Caco-2 (cell line): ENCODE data around the gene TMEFF2. TPM values are rescaled to one million over a fixed set of nuclear protein-coding genes. Genes with fewer than 3 reads are reported as not detected.
"Not testable (repeated sequence)": the region's sequence is repeated elsewhere in the genome, so short reads cannot be mapped to it uniquely, and the experiment has no call there.

Experiments used
- BruUV-seq: library from RNA; stranded (reverse); fragments of 400-500 nt; replicated peaks from 2 replicates; lab custom pipeline; 2021; lab: Mats Ljungman, UMichigan
- CTCF ChIA-PET: fragments of 300-600 bp; sonication (Branson Sonifier 250); formaldehyde crosslinking; loops from one replicate; lab custom pipeline; 2022; ENCODE audit warnings: antibody characterized with exemption; lab: Charles Lee
- POLR2A ChIA-PET: fragments of 300-600 bp; sonication (Branson Sonifier 250); formaldehyde crosslinking; loops from one replicate; lab custom pipeline; 2022; ENCODE audit warnings: antibody characterized with exemption; lab: Charles Lee
- DNase-seq, 2 experiments: peaks; one replicate each; pipeline versions ENCODE4 v3.0.0 to v3.0.0-alpha.2; 2020 to 2022
- H3K27me3 ChIP-seq: replicated peaks from 2 replicates; pipeline ENCODE4 v1.6.0; 2011; ENCODE audit warnings: low read length; ENCODE audit not compliant: control insufficient read depth, insufficient read depth
- H3K36me3 ChIP-seq: 2 replicates; pipeline ENCODE4 v1.5.1; 2011; ENCODE audit warnings: low read length; ENCODE audit not compliant: control insufficient read depth, insufficient read depth
- H3K4me1 ChIP-seq: fragments of 250-450 bp; sonication (Bioruptor Pico); 2 replicates; pipeline ENCODE4 v1.5.1; 2020; ENCODE audit warnings: mild to moderate bottlenecking
- H3K4me3 ChIP-seq: 2 replicates; pipeline ENCODE4 v1.5.1; 2011; ENCODE audit warnings: low read depth, mild to moderate bottlenecking, control low read depth, low read length
- H3K9me3 ChIP-seq: fragments of 250-450 bp; sonication (Bioruptor Pico); 2 replicates; pipeline ENCODE4 v1.5.1; 2020; ENCODE audit warnings: mild to moderate bottlenecking, moderate library complexity
- H3K27ac Mint-ChIP-seq: one replicate; pipeline ENCODE4 v1.8.0; 2022; ENCODE audit warnings: mixed read lengths; ENCODE audit not compliant: unreplicated experiment
- H3K27me3 Mint-ChIP-seq: one replicate; pipeline ENCODE4 v1.8.0; 2022; ENCODE audit warnings: mixed read lengths; ENCODE audit not compliant: insufficient read depth, unreplicated experiment
- H3K36me3 Mint-ChIP-seq: one replicate; pipeline ENCODE4 v1.8.0; 2022; ENCODE audit warnings: mild to moderate bottlenecking, mixed read lengths; ENCODE audit not compliant: insufficient read depth, unreplicated experiment
- H3K4me1 Mint-ChIP-seq: one replicate; pipeline ENCODE4 v1.8.0; 2022; ENCODE audit warnings: low read depth, mixed read lengths; ENCODE audit not compliant: unreplicated experiment
- H3K4me3 Mint-ChIP-seq: one replicate; pipeline ENCODE4 v1.8.0; 2022; ENCODE audit warnings: mild to moderate bottlenecking, moderate library complexity, mixed read lengths; ENCODE audit not compliant: unreplicated experiment
- H3K9me3 Mint-ChIP-seq: one replicate; pipeline ENCODE4 v1.8.0; 2022; ENCODE audit warnings: mixed read lengths; ENCODE audit not compliant: unreplicated experiment
- intact Hi-C: fragments of 100-400 bp; cut with micrococcal nuclease; formaldehyde crosslinking; loops from one replicate; pipeline ENCODE4 v1.10.0; 2022; ENCODE audit not compliant: unreplicated experiment
- total RNA-seq: library from RNA; stranded (reverse); gene quantifications from 2 replicates; pipeline ENCODE4 v1.2.3, GENCODE V29; 2022
- TF ChIP-seq, protein P1 (sequence below), 2 experiments: fragments of 200-600 bp in 1 of 2; IDR thresholded peaks; 1 replicate in 1 of 2; 2 replicates in 1 of 2; pipeline versions ENCODE4 v1.5.1 to v1.8.0; 2011 to 2022; ENCODE audit warnings: antibody characterized with exemption in 1 of 2, control low read depth in 1 of 2, inconsistent platforms in 1 of 2, low read depth in 1 of 2, low read length in 1 of 2, mild to moderate bottlenecking in 1 of 2, moderate library complexity in 1 of 2; ENCODE audit not compliant: insufficient read depth in 1 of 2, severe bottlenecking in 1 of 2, unreplicated experiment in 1 of 2

Gene TMEFF2
- total RNA-seq, 1 experiment from 2014 or later = not detected

DNA sequence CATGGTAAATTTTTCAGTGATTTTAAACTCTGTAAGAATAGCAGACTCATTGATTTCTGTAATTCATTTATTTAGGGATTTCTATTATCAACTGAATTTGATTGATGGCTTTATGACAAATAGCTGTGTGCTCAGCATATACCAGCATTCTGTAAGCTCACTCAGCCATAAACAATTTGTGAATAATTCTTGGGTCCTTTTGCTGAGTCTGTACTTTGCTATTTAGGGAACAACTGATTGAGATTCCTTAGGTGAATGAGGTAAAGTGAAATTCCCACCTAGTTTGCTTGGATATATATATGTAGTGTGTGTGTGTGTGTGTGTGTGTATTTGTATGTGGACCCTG, 271.1 kb downstream of the TMEFF2 start:
- POLR2A ChIA-PET = no interaction called here
- DNase-seq = no peak
- H3K4me3 Mint-ChIP-seq = no peak overlapping the region
- Histone ChIP-seq H3K4me1 (no peaks in the 10 kb centered on the region), H3K27me3 (no peaks in the 10 kb centered on the region), H3K36me3 (no peaks in the 10 kb centered on the region), H3K4me3 (no peak overlapping the region), H3K9me3 (no peaks in the 10 kb centered on the region)
- peaks cover 2% of the 10 kb centered on the region for H3K27me3 Mint-ChIP-seq
- CTCF ChIA-PET = no interaction called here
- H3K4me1 Mint-ChIP-seq = no peaks in the 10 kb centered on the region
- no peaks in the 10 kb centered on the region for H3K9me3 Mint-ChIP-seq
- TF ChIP-seq, protein P1, sequence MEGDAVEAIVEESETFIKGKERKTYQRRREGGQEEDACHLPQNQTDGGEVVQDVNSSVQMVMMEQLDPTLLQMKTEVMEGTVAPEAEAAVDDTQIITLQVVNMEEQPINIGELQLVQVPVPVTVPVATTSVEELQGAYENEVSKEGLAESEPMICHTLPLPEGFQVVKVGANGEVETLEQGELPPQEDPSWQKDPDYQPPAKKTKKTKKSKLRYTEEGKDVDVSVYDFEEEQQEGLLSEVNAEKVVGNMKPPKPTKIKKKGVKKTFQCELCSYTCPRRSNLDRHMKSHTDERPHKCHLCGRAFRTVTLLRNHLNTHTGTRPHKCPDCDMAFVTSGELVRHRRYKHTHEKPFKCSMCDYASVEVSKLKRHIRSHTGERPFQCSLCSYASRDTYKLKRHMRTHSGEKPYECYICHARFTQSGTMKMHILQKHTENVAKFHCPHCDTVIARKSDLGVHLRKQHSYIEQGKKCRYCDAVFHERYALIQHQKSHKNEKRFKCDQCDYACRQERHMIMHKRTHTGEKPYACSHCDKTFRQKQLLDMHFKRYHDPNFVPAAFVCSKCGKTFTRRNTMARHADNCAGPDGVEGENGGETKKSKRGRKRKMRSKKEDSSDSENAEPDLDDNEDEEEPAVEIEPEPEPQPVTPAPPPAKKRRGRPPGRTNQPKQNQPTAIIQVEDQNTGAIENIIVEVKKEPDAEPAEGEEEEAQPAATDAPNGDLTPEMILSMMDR (IDR thresholded peaks at IDR 0.05; ENCODE audit: insufficient read depth in 1 of 2, low read depth in 1 of 2, low read length in 1 of 2, severe bottlenecking in 1 of 2, unreplicated experiment in 1 of 2) = no peak
- BruUV-seq = no TSS peak
- intact Hi-C loops = no loop called here
- H3K27ac Mint-ChIP-seq = no peak overlapping the region
- no peaks in the 10 kb centered on the region for H3K36me3 Mint-ChIP-seq

DNA sequence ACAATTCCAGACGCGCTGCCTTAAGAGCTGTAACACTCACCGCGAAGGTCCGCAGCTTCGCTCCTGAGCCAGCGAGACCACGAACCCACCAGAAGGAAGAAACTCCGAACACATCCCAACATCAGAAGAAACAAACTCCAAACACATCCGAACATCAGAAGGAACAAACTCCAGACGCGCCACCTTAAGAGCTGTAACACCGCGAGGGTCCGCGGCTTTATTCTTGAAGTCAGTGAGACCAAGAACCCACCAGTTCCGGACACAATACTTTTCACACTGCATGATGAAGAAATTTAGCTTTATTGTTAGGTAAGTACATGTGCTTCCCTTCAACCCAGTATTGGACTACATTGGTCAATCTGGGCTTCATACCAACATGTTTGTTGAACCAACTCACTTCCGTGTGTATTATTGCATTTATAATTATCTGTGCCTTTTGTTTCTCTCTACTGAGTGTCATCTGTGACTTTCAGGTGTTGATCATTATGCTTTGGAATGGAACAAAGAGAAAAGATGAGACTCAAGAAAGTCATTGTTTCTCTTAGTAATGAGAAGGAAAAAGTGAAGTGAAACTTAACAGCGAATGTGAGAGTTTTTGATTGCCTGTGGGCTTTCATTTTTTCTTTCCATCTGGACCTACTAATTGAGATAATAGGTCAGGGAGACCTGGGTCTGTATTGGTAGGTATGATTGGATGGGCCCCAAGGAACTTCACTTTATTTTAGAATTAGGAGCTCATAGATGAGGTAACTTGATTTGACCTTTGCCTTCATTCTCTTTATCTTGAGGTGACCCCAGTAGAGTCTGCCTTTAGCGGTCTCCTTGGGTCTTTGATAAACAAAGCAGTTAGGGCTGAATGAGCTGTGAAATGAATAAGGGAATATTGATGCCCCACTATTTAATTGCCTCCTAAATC, 271.7 kb downstream of the TMEFF2 start:
- no TSS peak for BruUV-seq

DNA sequence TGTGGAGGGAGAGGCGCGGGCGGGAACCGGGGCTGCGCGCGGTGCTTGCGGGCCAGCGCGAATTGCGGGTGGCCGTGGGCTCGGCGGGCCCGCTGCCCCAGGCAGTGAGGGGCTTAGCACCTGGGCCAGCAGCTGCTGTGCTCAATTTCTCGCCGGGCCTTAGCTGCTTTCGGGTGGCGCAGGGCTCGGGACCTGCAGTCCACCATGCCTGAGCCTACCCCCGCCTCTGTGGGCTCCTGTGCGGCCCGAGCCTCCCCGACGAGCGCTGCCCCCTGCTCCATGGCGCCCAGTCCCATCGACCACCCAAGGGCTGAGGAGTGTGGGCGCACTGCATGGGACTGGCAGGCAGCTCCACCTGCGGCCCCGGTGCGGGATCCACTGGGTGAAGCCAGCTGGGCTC, 273.1 kb downstream of the TMEFF2 start:
- BruUV-seq, H3K27me3 Mint-ChIP-seq, H3K27ac Mint-ChIP-seq, H3K4me1 ChIP-seq, H3K27me3 ChIP-seq, H3K36me3 ChIP-seq, intact Hi-C loops, H3K4me3 ChIP-seq, H3K9me3 ChIP-seq, DNase-seq, CTCF ChIA-PET, H3K4me1 Mint-ChIP-seq, H3K9me3 Mint-ChIP-seq, POLR2A ChIA-PET, H3K36me3 Mint-ChIP-seq, H3K4me3 Mint-ChIP-seq: not testable (repeated sequence)

More for the DNA sequence above, 271.7 kb downstream of the TMEFF2 start:
- no peak overlapping the region for H3K4me3 ChIP-seq
- Mint-ChIP-seq H3K36me3 (no peaks in the 10 kb centered on the region), H3K9me3 (no peaks in the 10 kb centered on the region), H3K4me1 (no peaks in the 10 kb centered on the region), H3K4me3 (no peak overlapping the region), H3K27me3 (peaks cover under 1% of the 10 kb centered on the region), H3K27ac (no peak overlapping the region)
- intact Hi-C loops = no loop called here
- TF ChIP-seq, protein P1 (IDR thresholded peaks at IDR 0.05; ENCODE audit: insufficient read depth in 1 of 2, low read depth in 1 of 2, low read length in 1 of 2, severe bottlenecking in 1 of 2, unreplicated experiment in 1 of 2) = no peak
- DNase-seq = no peak
- H3K4me1 ChIP-seq = no peaks in the 10 kb centered on the region
- POLR2A ChIA-PET = no interaction called here
- no peaks in the 10 kb centered on the region for H3K27me3 ChIP-seq
- H3K9me3 ChIP-seq = no peaks in the 10 kb centered on the region
- CTCF ChIA-PET = no interaction called here
- no peaks in the 10 kb centered on the region for H3K36me3 ChIP-seq
